MCF 10A (cell line): ENCODE data around the gene TREML2. TPM values are rescaled to one million over a fixed set of nuclear protein-coding genes. Genes with fewer than 3 reads are reported as not detected.

Experiments used
- BruUV-seq: library from RNA; stranded (reverse); fragments of 400-500 nt; replicated peaks from 2 replicates; lab custom pipeline; 2021; lab: Mats Ljungman, UMichigan
- CTCF ChIA-PET: fragments of 300-600 bp; sonication (Branson Sonifier 250); formaldehyde crosslinking; extraction: SDS; loops from one replicate; lab custom pipeline; 2021; ENCODE audit warnings: antibody characterized with exemption, inconsistent platforms; lab: Yijun Ruan, JAX
- POLR2A ChIA-PET: fragments of 300-600, 350-650 bp; sonication (Branson Sonifier 250); formaldehyde crosslinking; extraction: SDS; loops from one replicate; lab custom pipeline; 2020; ENCODE audit warnings: antibody characterized with exemption, inconsistent platforms; lab: Yijun Ruan, JAX
- DNase-seq: peaks from one replicate; pipeline ENCODE4 v3.0.0-alpha.2; 2018; ENCODE audit not compliant: unreplicated experiment
- H3K27ac Mint-ChIP-seq: one replicate; pipeline ENCODE4 v1.8.0; 2022; ENCODE audit warnings: mild to moderate bottlenecking, low read depth, mixed read lengths; ENCODE audit not compliant: unreplicated experiment
- H3K27me3 Mint-ChIP-seq: one replicate; pipeline ENCODE4 v1.8.0; 2022; ENCODE audit warnings: mixed read lengths; ENCODE audit not compliant: insufficient read depth, unreplicated experiment
- H3K36me3 Mint-ChIP-seq: one replicate; pipeline ENCODE4 v1.8.0; 2022; ENCODE audit warnings: mild to moderate bottlenecking, moderate library complexity, mixed read lengths; ENCODE audit not compliant: insufficient read depth, unreplicated experiment
- H3K4me1 Mint-ChIP-seq: one replicate; pipeline ENCODE4 v1.8.0; 2022; ENCODE audit warnings: mixed read lengths; ENCODE audit not compliant: insufficient read depth, unreplicated experiment
- H3K4me3 Mint-ChIP-seq: one replicate; pipeline ENCODE4 v1.8.0; 2022; ENCODE audit warnings: mild to moderate bottlenecking, moderate library complexity, mixed read lengths; ENCODE audit not compliant: unreplicated experiment
- H3K9me3 Mint-ChIP-seq: one replicate; pipeline ENCODE4 v1.8.0; 2022; ENCODE audit warnings: mixed read lengths; ENCODE audit not compliant: unreplicated experiment
- intact Hi-C: fragments of 100-400 bp; cut with micrococcal nuclease; formaldehyde crosslinking; loops from 2 replicates; pipeline ENCODE4 v1.14.1; 2022
- total RNA-seq: library from RNA; stranded (reverse); gene quantifications from 2 replicates; pipeline ENCODE4 v1.2.3, GENCODE V29; 2022
- TF ChIP-seq, protein P1 (sequence below): fragments of 200-600 bp; IDR thresholded peaks from one replicate; pipeline ENCODE4 v1.8.0; 2022; ENCODE audit warnings: antibody characterized with exemption, mild to moderate bottlenecking; ENCODE audit not compliant: unreplicated experiment

TREML2 gene
- total RNA-seq, 1 experiment from 2014 or later = not detected

DNA sequence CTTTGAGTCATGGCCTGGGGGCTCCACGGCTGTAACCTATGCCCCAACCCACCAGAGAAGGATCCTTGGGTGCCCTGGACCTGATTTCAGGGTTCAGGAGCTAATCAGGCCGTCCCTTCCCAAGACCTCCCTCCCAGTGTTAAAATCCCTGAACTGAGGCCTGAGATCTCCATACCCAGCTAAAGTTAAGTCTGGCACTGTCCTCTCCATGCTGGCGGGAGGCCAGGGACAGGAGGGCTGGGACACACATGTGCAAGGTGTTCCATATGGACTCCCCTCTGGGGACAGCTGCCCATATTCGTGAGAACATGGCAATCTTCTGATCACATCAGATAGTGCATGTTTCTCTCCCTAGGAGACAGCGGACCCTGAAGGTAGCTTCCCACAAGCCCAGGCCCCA, 15.7 kb upstream of the TREML2 start:
- no TSS peak for BruUV-seq
- intact Hi-C loops = no loop called here
- peaks cover 34% of the 10 kb centered on the region for H3K27me3 Mint-ChIP-seq

DNA sequence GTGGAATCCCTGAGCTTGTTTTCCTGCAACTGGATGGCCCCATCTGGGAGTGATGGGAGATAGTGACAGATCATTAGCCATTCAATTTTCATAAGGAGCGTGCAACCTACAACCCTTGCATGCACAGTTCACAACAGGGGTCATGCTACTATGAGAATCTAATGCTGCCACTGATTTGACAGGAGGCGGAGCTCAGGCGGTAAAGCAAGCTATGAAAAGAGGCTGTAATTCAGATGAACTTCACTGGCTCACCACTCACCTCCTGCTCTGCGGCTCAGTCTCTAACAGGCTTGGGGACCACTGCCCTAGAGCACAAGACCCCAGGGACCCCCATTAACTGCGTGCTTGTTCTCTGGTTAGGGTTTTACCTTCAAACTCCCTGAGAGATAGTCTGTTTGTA, 14.8 kb upstream of the TREML2 start:
- POLR2A ChIA-PET = no interaction called here
- no peak for DNase-seq
- Mint-ChIP-seq H3K4me3 (no peak overlapping the region), H3K9me3 (peaks cover 12% of the 10 kb centered on the region), H3K27ac (no peak overlapping the region), H3K4me1 (no peaks in the 10 kb centered on the region), H3K27me3 (peaks cover 43% of the 10 kb centered on the region), H3K36me3 (no peaks in the 10 kb centered on the region)
- BruUV-seq = no TSS peak
- intact Hi-C loops = no loop called here
- CTCF ChIA-PET = no interaction called here
- TF ChIP-seq, protein P1, sequence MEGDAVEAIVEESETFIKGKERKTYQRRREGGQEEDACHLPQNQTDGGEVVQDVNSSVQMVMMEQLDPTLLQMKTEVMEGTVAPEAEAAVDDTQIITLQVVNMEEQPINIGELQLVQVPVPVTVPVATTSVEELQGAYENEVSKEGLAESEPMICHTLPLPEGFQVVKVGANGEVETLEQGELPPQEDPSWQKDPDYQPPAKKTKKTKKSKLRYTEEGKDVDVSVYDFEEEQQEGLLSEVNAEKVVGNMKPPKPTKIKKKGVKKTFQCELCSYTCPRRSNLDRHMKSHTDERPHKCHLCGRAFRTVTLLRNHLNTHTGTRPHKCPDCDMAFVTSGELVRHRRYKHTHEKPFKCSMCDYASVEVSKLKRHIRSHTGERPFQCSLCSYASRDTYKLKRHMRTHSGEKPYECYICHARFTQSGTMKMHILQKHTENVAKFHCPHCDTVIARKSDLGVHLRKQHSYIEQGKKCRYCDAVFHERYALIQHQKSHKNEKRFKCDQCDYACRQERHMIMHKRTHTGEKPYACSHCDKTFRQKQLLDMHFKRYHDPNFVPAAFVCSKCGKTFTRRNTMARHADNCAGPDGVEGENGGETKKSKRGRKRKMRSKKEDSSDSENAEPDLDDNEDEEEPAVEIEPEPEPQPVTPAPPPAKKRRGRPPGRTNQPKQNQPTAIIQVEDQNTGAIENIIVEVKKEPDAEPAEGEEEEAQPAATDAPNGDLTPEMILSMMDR = no peak

More for the DNA sequence above, 15.7 kb upstream of the TREML2 start:
- ChIA-PET POLR2A (interaction anchor here (0.6 kb wide), 1 partner anchor 451 kb away, joined by 3 read pairs; no protein-coding TSS in a partner anchor), CTCF (interaction anchor here (0.7 kb wide), 1 partner anchor 42 kb away, joined by 5 read pairs; no protein-coding TSS in a partner anchor)
- no peaks in the 10 kb centered on the region for H3K4me1 Mint-ChIP-seq
- no peak overlapping the region for H3K4me3 Mint-ChIP-seq
- DNase-seq = no peak
- H3K27ac Mint-ChIP-seq = no peak overlapping the region
- no peaks in the 10 kb centered on the region for H3K36me3 Mint-ChIP-seq
- TF ChIP-seq, protein P1 = no peak
- peaks cover 12% of the 10 kb centered on the region for H3K9me3 Mint-ChIP-seq

DNA sequence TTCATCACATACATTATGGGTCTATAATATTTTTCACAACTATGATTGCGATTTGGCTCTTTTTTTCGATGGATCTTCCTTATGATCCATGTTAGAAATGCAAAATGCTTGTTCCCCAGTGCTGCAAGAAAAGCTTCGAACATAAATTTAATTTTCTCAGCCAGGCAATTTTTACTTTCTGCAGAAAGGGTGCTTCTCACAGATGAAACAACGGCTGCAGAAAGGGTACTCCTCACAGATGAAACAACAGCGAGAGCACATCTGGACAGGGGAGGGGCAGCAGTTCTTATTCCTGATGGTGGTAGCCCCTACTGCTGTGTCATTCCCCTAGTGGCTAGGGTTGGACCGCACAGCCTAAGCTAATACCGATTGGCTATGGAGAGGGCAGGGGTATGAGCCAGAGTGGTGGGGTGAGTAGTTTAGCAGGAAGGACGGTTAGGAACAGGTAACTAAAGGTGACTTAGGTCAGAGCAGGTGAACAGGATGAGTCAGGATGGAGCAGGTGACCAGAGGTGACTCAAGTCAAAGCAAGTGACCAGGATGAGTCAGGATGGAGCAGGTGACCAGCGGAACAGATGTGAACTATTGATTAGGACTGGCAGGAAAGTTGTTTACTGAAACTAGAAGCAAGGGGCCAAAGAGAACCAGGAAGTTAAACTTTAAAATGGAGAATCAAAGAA, 13.8 kb upstream of the TREML2 start:
- Mint-ChIP-seq H3K36me3 (no peaks in the 10 kb centered on the region), H3K27ac (no peak overlapping the region), H3K4me1 (no peaks in the 10 kb centered on the region), H3K9me3 (peaks cover 12% of the 10 kb centered on the region), H3K27me3 (peaks cover 54% of the 10 kb centered on the region), H3K4me3 (no peak overlapping the region)
- BruUV-seq = no TSS peak
- DNase-seq = no peak
- TF ChIP-seq, protein P1 = no peak
- intact Hi-C loops = no loop called here
- ChIA-PET CTCF (interaction anchor here (1.0 kb wide), 1 partner anchor 64 kb away, joined by 3 read pairs; no protein-coding TSS in a partner anchor), POLR2A (no interaction called here)

DNA sequence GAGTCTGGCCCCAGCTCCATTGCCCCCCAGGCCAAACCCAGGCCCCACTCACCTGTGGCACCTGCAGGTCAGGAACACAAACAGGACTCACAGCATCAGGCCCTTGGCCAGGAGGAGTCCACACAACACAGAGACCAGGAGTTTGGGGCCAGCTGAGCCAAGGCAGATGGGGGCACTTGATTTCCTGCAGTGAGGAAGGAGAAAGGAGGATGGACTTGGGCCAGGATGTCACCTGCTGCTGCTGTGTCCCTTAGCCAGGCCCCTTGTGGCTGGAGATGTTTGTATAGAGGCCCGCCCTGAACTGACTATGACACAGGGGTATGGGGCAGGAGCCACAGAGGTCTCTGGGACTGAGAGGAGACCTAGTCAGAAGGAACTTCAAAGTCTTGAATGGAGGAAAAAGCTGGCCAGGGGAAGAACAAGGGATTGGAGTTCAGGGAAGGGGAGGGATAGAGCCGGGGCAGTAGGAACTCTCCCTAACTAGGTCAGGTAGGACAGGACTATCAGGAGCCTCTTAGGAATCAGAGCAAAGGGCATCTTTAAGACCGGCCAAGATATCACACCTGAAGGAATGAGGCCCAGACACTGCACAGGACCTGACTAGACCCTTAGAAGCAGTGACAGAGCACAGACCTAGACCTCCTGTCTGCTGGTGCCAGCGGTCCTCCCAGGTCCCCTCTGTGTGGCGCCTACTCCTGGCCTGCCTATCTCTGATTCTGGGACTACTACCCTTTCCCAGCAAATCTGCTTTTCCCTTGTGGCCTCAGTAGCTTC, 8.8 kb upstream of the TREML2 start:
- Mint-ChIP-seq H3K27ac (no peak overlapping the region), H3K9me3 (peaks cover 8% of the 10 kb centered on the region), H3K27me3 (peaks cover 89% of the 10 kb centered on the region), H3K4me1 (no peaks in the 10 kb centered on the region), H3K4me3 (no peak overlapping the region), H3K36me3 (no peaks in the 10 kb centered on the region)
- TF ChIP-seq, protein P1 = no peak
- intact Hi-C loops = no loop called here
- ChIA-PET POLR2A (interaction anchor here (0.9 kb wide), 1 partner anchor 467 kb away, joined by 3 read pairs; no protein-coding TSS in a partner anchor), CTCF (no interaction called here)
- BruUV-seq = no TSS peak
- no peak for DNase-seq
